ENCODE data around the gene IFNG.
"Not testable (repeated sequence)": the region's sequence is repeated elsewhere in the genome, so short reads cannot be mapped to it uniquely, and the experiment has no call there.

Gene IFNG

DNA sequence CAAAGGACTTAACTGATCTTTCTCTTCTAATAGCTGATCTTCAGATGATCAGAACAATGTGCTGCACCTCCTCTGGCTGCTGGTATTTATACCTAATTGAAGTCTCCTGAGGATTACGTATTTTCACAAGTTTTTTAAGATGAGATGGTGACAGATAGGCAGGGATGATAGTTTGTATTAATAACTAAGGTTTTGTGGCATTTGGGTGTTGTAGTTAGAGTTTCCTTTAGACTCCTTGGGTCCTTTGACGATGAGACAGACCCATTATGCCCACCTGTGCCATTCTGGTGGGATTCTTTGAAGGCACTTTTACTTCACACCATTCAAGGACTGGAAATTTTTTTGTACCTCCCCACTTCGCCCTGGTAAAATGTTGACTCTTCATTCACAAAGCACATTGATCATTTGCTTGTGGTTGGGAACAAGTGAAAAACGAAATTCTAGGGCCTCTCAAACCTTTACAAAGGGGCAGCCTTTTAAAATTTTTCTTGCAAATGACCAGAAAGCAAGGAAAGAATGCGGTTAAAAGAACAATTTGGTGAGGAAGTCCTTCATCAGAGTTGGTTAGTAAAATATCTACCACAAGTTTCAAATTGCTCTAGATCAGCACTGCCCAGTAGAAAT is at the start of gene IFNG:
Gene IFNG (minus strand): TSS at position 60 of the 624 bp plus-strand sequence. CDS start 125 bp downstream, outside the sequence.
- DNase-seq: no peak

DNA sequence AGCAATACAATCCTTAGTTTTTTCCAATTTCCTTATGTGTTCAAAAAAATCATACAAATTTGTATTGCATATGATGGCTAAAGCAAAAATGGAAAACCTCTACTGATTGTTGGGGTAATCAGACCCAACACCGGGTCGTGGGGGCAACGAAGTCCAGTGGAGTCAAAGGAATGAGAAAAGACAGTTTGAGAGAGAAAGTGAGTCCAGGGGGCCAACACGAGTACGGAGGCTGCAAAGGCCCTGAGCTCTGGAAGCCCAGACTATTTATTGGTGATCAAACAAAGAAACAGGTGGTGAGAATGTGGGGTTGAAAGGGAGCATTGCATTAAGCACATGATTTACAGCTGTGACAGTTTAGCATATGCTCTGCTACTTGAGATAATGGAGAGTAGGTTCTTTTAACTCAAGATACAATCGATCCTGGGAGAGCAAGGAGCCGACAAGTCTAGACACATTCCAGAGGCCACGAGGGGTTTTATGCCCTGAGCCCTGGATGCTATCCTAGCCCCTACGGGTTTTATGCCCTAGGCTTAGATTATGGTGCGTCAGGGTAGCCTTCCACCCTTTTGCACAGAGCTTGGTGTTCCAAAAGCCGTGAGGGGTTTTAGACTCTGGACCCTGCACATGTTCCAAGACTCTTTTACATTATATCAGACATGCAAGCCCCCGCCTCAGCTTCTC is 49.6 kb upstream of the IFNG start:
- DNase-seq: peak; percentile 69

DNA sequence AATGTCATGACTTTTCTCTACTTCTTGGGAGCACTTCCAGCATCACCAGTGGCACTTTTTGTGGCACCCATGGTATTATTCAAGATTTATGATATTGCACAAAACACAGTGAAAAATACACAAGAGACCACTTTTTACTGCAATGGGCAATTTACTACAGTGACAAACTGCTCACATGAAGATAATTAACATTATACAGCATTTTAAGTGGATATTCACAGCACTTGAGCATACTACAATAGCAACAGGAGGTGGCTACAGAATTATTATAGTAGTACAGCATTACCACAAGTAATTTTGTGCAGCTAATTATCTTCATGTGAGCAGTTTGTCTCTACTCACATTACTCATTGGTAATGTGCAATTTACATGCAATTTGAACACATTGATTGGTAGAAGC is 47.7 kb upstream of the IFNG start:
- DNase-seq: peak; percentile 93

DNA sequence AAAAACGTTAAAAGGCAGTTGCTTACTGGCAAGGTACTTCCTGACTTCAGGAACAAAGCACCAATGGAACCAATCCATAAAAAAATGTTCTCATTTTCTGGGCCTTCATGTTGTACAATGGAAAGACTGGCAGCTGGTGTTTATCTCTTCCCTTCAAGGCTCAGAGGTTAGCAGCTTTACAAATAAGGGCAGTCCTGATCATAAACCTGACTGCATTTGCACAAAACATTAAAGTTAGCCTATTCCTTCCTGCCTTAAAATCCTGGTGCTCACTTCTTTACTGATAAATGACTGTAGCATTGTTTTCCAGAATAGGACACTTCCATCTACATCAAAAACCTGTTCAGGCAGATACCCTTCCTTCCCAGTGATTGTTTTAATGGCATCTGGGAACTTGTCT is 46.9 kb upstream of the IFNG start:
- no peak for DNase-seq

DNA sequence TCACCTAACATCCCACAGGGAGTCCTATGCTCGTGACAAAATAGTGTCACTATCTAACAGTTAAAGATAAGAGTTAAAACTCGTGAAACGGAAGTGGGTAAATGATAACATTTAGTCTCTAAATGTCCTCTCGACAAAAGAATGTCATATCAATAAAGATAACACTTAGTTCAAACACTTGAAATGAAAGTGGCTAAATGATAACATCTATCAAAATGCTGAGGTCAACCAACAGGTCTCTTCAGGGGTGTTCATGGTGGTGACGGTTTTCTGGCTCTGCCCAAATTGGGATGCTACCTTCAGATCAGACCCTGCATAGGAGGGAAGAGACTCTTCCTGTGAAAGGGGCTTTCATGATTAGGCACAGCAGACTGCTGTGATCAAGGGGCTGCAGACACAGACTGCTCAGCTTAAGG is 43.9 kb upstream of the IFNG start:
- no peak for DNase-seq

DNA sequence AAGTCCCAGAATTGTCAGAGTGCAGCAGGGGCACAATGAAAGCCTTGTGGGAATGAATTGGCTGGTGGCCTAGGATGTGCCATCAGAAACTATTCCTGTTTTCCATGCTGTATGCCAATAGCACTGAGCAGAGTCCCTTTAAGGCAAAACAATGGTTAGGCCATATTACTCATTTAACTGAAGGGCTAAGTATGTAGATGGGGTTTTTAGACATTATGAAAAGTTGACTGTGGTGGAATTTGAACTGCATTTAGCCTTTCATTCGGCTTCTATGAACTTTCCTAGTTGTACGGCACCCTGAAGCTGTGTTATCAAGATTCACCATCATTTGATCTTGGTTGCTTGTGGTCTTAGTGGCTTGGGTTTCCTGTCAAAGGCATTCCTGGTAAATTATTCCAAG is 41.3 kb upstream of the IFNG start:
- no peak for DNase-seq

DNA sequence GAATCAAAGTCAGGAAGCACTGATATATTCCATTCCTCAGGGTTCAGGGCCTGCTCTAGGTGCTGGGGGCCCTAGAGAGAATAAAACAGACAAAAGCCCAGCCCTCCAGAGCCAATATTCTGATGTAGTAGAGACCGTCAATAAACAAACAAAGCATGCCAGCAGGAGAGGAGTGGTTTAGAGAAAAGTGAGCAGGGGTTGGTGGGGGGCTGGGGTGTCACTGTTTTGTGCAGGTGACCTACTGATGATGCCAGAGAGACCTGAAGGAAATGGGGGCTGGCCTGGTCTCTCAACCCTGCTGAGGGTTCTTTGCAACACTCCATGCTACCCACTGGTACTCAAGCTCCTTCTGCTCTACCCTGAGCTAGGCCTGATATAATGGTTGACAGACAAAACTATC is 39.6 kb upstream of the IFNG start:
- no peak for DNase-seq

DNA sequence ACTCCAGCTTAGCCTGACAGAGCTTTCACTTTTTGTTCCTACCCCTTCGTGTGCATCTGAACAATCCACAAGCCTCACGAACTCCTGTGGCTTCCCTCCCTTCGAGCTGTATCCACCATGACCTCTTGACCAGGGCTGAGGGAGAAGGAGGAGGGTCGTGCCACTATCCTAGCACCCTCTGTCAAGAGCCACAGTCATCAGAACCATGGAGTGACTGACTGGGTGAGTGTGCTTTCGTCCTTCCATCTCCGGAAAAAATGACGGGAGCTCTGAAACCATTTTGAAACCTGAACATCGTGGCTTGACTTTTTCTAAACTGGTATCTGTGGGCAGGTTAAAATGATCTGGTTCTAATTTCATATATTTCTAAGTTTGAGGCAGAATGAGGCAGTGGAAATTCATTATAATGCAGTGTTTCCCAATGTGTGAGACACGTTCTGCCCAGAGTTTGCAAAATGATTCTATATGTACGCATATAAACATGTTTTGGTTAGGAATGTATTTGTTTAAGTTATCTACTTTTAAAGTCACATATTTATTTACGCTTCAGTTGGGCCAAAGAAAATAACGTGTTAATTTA is 39.1 kb upstream of the IFNG start:
- DNase-seq: no peak

DNA sequence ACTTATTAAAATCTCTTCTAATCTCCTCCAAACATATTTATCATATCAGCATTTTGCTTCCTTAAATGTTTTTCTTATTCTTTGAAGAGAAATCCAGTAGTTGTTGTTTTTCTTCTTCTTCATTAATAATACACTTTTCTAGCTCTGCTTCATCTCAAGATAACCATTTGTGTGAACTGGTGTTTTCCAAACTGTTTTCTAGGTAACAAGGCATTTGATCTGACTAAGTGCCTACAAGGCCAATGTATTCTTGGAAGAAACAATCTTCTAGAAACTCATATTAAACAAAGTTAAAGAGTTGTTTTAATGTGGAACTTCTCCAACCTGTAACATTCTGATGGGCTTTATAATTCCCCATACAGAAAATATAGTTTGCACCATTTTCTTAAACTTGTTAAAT is 30.8 kb upstream of the IFNG start:
- no peak for DNase-seq

DNA sequence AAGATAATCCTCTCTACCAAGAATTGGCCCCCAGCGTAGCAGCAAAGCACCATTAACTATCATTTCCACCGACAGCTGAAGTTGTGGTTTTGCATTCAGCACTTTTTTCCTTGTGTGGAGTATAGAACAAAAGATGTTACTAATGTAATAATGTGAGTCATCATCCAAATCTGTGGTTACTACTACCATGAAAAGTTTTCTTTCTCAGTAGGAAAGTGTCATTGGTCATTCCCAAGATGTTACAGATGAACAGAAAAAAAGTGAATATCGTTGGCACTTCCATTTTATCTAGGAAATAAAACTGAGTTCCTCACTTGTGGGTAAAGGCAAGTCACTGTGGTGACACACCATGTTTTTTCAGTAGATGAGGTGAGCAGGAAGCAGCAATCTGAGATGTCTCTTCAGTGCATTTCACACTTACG is 30.3 kb upstream of the IFNG start:
- DNase-seq: no peak

DNA sequence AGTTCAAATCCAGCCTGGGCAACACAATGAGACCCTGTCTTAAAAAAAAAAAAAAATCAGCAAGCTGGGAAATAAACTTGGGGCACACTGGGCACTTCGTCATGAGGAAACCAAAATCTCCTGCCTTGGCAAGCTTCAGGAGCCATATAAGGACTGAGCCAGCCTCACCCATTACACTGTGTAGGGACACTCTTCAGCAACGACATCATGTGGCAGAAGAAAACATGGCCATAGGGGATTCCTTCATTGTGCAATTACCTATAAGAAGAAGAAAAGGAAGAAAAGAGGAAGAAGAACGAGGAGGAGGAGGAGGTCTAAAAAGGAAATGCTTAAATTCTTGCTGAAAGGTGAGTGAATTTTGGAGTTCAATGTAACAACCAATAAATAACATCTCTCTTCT is 26.1 kb upstream of the IFNG start:
- DNase-seq: no peak

DNA sequence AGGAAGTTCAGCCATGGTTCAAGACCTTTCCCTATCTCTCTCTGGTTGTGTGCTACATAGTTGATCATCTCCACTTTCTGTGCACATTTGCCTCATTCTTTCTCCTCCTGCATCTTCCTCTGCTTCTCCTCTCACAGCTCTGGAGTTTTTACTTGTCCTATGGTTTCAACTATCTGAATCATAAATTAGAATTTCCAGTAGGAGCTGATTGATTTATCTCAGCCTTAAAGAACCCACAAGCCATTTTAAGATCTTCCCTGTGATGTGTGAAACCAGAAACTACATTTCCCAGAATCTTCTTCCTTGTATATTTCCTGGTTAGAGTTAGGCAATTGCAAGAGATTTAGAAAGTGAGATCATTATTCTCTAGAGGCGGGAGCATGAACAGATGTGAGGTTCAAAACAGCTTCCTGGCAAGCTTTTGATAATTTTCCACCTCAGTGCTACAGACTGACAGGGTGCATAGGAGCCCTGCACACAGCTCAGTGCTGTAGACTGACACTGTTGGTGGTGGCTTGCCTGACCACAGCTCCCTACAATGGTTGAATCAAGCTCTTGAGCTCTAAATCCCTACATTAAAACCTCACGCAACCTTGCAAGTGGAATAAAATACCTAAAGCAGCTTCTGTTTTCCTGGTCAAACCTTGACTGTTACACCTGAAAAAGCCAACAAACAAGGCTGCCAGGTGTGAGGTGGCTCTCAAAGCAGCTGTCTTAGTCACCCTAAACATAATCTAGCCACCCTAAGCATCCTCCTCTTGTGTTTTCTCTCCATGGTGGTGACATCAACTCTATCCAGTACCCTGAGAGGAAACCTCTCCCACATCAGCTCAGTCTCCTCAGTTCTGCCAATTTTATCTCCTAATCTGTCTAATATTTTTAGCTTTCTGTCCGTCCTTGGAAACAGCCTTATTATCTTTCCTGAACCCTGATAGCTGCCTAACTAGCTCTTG is 21.5 kb upstream of the IFNG start:
- DNase-seq: no peak

DNA sequence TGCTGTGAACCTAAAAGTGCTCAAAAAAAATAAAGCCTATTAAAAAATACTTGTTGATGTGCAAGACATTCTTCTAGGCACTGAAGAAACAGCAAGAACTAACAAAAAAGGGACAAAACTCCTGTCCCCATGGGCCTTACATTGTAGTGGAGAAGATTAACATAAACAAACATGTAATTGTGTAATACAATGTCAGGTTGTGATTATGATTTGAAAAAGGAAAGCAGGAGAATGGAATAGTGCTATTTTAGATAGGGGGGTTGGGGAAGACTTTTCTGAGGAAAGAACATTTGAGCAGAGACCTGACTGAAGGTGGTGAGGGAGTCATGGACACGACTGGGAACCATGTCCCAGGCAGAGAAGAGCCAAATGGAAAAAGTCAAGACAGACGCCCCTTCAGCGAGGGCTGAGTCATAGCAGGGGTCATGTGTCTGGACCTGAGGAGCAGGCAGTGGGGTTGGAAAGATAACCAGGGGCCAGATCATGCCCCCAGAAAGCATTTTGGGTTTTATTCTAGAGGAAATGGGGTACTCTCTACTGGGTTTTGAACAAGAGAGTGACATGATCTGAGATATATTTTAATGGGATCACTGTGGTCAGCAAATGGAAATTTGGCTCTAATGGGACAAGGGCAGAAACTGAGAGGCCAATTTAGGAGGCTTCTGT is 19.4 kb upstream of the IFNG start:
- DNase-seq: no peak

DNA sequence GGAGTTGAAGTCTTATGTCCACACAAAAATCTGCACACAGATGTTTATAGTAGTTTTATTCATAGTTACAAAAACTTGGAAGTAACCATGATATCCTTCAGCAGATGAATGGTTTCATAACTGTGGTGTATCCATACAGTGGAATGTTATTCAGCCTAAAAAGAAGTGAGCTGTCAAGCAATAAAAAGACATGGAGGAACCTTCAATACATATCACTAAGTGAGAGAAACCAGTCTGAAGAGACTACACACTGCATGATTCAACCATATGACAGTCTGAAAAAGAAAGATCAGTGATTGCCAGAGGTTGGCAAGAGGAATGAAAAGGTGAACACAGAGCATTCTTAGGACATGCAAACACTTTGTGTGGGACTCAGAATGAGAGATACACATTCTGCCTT is 18.6 kb upstream of the IFNG start:
- no peak for DNase-seq

DNA sequence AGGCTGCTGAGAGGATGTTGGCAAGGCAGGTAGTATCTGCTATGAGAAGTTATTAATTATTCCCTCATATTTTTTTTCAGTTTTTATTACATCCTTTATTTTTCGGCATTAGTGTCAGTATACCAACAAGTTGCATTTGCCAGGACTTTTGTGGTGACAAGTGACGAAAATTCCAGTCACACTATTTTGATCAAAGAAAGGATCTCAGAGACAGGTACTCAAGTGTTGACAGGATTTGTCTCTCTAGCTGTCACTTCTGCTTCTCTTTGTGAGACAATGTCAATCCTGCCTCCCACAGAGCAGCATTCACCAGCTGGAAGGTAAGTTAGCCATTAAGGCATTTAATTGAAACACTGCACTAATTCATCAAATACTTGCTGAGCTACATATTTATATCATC is 18.0 kb upstream of the IFNG start:
- DNase-seq: no peak

DNA sequence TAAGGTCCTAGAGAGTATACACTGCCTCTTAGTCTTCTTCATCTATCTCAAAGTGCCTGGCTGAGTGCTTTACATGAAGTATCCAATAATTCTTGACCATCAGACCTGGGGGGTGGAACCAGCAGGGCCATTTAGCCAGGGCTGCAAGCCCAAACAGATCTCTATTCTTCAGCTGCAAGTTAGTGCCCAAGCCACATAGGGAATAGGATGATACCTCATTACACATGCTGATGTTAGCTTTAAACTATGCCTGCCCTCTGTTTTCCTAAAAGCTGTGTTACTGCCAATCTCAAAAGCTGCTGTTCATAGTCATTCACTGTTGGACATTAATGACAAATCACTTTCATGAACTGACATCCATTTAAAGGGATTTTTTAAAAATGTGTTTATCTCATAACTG is 16.7 kb upstream of the IFNG start:
- DNase-seq: no peak

DNA sequence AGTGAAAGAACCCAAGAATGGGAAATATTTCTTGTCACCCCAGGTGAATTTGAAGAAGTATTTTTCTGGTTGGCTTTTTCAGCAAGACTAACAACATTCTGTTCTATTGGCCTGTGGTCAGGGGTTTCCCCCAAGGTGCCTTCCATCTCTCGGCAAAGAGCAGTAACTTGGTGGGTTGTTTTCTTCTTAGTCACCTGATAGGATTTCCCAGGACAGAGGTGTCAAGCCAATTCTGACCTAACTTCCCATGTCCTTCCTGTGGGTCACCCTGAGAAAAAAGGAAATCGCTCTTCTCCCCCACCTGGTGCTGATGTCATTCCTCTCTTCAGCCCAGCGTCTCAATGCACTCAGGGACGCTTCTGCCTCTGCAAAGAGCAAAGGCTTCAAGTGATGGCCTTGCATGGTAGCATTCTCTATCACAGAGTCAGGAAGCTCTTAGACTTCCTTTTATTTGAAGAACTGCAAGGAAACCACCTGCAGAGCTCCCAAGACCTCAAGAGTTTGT is 16.1 kb upstream of the IFNG start:
- DNase-seq: no peak

DNA sequence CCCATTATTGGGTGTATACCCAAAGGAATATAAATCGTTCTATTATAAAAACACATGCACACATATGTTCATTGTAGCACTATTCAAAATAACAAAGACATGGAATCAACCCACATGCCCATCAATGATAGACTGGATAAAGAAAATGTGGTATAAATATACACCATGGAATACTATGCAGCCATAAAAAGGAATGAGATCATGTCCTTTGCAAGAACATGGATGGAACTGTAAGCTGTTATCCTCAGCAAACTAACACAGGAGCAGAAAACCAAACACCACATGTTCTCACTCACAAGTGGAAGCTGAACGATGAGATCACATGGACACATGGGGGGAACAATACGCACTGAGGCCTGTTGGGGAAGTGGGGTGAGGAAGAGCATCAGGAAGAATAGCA is 15.2 kb upstream of the IFNG start:
- not testable (repeated sequence) for DNase-seq

DNA sequence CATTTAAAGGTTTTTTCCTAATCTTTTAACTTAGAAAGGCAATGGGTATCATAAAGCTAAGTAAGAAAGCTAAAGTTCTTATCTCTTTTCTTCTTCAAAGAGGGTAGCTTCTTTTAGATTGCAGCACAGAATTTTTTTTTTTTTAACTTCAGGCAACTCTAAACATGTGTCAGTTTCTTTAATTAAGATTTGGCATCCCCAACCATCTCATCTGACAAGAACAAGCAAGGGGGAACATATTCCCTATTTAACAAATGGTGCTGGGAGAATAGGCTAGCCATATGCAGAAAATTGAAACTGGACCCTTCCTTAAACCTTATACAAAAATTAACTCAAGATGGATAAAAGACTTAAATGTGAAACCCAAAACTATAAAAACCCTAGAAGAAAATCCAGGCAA is 14.3 kb upstream of the IFNG start:
- DNase-seq: no peak

DNA sequence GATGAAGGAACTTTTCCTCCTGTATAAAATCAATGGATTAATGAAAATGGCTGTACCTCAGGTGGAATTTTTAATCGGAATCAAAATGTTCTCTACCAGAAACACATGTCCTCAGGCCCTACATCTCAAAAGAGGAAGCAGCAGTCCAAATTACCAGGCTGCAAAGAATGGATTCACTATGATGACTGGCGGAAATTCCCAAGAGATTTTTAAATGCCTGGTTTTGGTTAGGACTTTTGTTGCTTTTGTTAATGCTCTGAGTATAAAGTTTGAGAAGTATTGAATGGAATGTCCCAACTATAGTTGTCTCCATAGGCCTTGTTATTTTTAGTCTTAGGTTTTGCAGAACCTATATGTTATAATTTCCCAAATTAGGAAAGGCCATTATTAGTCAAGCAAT is 11.2 kb upstream of the IFNG start:
- DNase-seq: no peak

DNA sequence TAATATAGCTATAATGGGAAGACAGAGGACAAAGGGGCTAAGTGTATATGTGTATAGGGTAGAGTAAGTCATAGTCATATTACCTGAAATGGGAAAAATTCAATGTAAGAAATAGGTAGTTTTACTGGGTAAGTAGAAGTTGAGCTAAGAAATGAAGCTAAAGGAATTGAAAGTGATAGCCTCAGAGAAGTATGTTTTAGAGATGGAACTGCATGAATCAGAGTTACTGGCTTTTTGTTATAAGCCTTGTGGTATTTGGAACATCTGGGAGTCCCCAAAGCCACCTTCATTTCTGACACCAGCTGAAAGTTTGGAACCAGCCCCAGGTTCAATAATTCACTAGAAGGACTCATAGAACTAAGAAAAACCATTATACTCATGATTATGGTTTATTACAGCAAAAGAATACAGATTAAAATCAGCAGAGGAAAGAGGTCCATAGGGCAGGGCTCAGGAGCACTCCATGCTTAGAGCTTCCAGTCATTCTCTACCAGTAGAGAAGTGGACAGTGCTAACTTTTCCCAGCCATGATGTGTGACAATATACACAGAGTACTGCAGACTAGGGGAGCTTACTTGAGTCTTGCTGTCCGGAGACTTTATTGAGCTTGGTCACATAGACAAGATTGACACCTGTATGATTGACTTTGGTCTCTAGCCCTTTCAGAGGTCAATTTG is 9.8 kb upstream of the IFNG start:
- DNase-seq: no peak

DNA sequence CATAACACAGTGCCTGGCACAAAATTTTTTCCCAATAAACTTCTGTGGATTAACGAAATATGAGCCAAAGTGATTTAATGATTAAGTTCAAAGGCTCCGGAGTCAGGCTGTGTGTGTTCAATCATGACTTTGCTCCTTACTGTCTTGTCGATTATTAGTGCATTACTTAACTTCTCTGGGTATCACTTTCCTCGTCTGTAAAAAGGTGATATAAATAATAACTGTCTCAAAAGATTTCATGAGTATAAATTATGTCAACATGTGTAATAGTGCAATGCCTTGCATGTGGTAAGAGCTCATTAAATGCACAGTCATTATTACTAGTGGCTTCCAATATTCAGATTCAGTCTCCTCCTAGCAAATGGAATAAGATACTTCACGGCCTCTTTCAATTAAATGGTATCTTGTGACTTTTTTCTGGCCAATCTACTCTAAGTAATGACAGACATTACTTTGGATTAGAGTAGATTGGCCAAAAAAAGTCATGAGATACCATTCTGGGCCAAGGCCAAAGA is 6.8 kb upstream of the IFNG start:
- DNase-seq: no peak
